Gastrocnemius medialis (tissue), 4 donors: Measurements from ENCODE around the gene KRTAP9-7.

Source experiments
- POLR2A ChIP-seq, 2 donors: fragments of 450-650 bp; IDR thresholded peaks; one replicate each; pipeline ENCODE4 v1.6.1; 2017; ENCODE audit warnings: antibody characterized with exemption in 2 of 2, mild to moderate bottlenecking in 2 of 2, moderate library complexity in 2 of 2
- TF ChIP-seq, protein P1 (sequence below), 5 experiments: fragments of 450-650 bp in 3 of 5; fragments of 200-600 bp in 2 of 5; sonication (generic) in 2 of 5; IDR thresholded peaks in 4 of 5; conservative IDR thresholded peaks in 1 of 5; 1 replicate in 4 of 5; 2 replicates in 1 of 5; pipeline ENCODE4 v1.5.1; 2016 to 2019; ENCODE audit warnings: antibody characterized with exemption in 5 of 5, mild to moderate bottlenecking in 3 of 5, moderate library complexity in 3 of 5

GRCh38 chr17:41296846-41297245 is 21.3 kb downstream of the KRTAP9-7 start:
- TF ChIP-seq, protein P1, sequence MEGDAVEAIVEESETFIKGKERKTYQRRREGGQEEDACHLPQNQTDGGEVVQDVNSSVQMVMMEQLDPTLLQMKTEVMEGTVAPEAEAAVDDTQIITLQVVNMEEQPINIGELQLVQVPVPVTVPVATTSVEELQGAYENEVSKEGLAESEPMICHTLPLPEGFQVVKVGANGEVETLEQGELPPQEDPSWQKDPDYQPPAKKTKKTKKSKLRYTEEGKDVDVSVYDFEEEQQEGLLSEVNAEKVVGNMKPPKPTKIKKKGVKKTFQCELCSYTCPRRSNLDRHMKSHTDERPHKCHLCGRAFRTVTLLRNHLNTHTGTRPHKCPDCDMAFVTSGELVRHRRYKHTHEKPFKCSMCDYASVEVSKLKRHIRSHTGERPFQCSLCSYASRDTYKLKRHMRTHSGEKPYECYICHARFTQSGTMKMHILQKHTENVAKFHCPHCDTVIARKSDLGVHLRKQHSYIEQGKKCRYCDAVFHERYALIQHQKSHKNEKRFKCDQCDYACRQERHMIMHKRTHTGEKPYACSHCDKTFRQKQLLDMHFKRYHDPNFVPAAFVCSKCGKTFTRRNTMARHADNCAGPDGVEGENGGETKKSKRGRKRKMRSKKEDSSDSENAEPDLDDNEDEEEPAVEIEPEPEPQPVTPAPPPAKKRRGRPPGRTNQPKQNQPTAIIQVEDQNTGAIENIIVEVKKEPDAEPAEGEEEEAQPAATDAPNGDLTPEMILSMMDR (IDR thresholded peaks at IDR 0.05 in 4 of 5, conservative IDR thresholded peaks at IDR 0.05 in 1 of 5): no peak
- TF ChIP-seq POLR2A (IDR thresholded peaks at IDR 0.05): no peak
